Dedifferentiated amniotic fluid mesenchymal stem cell (primary cell): Measurements from ENCODE around the gene DRG2.

ENCODE experiments used
- DNase-seq: peaks from one replicate; pipeline ENCODE4 v3.0.0-alpha.2; 2016; ENCODE audit errors: extremely low spot score

The DRG2 gene

DNA sequence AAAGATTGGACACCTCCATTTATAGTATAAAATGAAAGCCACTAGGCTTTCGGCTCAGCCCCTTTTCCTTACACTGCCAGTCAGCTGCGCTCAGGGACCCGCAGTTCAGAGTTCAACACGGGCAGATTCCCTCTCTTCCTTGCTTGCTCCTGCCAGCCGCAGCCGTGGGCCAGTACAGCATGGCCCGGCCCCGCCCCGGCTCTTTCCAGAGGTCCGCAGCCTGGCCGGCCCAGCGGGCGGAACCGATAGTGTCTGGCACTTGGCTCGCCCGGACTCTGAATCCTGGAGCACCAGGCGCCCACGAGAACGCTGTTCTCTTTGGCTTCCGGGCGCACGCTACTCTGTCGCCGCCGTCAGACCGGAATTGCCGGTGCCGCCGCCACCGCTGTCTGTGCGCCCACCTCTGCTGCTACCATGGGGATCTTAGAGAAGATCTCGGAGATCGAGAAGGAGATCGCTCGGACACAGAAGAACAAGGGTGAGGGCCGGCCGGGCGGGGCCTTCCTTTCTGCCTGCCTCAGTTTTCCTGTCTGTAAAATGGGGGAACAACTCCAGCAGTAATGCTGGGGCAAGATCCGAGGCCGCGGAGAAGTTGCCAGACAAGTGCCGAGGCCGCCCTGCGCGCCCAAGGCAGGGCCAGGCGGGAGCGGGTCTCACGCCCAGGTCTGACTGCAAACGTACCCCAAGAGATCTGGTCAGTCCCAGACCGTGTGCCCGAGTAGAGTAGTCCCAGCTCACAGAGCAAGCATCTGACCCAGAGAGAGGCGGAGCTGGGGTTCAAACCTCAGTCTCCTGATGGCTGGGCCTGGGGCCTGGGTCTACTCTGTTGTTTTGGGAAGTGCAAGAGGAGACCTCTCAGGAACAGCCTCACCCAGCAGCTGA is at the start of gene DRG2:
DRG2 (plus strand) TSS at position 339 of the 882 bp plus-strand sequence; CDS start at position 415, 76 bp downstream.
- DNase-seq = peak; percentile 82

DNA sequence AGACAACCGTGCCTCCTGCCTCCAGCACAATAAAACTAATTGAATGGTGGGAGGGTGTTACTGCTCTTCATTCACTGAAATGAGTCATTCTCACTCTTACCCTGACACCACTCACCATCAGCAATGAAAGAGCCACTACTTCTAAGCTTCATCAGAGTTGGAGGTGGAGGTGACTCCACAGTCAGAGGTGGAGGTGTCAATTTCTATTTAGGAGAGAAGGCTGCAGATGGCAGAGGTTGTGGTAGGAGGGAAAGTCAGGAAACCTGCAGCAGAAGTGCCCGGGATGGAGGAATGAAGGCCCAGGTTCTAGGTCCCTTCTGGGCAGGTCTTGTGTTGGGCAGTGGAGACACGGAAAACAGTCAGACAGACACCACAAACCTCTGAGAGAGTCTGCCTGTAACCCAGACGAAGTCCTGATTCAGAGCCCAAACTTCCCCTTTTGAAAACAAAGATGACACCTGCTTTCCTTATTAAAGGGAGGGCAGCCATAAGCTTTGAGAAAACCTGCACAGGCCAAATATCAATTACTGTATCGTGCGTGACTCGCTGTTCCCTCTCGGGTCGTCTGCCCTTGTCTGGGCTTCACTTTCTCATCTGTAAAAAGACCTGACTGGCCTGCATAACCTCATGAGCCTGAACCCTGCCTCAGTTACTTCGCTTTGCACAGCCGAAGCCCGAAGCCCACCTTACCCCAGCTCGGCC is 49.4 kb upstream of the DRG2 start:
- no peak for DNase-seq

GRCh38 chr17:18038861-18039534 is 48.8 kb upstream of the DRG2 start, which contains the start of the genes ATPAF2 and GID4:
TSS of gene ATPAF2 (minus strand) at chr17:18039168. CDS start at chr17:18039013, 155 bp downstream.
TSS of gene GID4 (plus strand) at chr17:18039408. CDS start at chr17:18039465, 57 bp downstream.
- peak; percentile 97 for DNase-seq

DNA sequence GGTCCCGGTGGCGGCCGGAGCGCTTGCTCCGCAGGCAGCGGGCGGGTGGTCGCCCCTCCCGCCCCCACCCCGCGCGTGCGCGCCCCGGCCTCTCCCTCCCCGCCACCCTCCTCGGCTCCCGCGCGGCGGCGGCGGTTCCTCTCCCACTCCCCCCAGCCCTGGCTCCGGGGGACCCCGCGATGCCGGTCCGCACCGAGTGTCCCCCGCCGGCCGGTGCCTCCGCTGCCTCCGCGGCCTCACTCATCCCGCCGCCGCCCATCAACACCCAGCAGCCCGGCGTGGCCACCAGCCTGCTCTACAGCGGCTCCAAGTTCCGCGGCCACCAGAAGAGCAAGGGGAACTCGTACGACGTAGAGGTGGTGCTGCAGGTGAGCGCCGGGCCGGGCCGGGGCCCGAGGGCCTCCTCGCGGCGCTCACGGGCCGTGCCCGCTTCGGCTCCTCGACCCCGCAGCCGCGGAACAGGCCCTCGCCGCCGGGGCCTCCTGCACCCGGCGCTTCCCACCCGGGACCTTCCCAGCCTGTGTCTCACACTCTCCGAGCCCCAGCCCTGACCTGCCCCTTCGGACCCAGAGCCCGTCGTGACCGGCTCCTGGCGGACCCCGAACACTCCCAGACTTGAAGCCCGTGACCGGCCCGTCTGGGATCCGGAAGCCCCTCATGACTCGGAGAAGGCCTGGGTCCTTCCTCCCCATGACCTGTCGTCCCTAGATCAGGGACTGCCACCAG is 48.0 kb upstream of the DRG2 start:
- DNase-seq = no peak

GRCh38 chr17:18040261-18040858 is 47.4 kb upstream of the DRG2 start:
- no peak for DNase-seq

GRCh38 chr17:18041776-18042175 is 46.0 kb upstream of the DRG2 start:
- peak; percentile 50 for DNase-seq

GRCh38 chr17:18042983-18043382 is 44.8 kb upstream of the DRG2 start:
- no peak for DNase-seq

DNA sequence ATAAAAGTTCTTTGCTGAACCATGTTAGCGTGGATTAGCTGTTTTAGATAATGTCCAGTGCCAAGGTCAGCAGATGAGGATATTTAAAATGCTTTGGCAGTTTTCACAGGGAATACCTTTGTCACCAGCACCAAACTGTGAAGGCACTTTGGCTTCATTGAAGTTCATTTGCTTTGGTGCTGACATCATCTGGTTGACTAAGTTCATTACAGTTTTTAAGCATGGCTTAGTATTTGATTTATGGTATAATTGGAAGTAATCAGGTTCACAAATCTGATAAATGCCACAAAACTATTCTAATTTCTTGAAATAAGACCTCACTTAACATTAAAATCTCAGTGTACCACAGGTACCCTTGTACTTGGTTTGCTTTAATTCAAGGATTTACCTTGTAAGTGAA is 44.3 kb upstream of the DRG2 start:
- no peak for DNase-seq

DNA sequence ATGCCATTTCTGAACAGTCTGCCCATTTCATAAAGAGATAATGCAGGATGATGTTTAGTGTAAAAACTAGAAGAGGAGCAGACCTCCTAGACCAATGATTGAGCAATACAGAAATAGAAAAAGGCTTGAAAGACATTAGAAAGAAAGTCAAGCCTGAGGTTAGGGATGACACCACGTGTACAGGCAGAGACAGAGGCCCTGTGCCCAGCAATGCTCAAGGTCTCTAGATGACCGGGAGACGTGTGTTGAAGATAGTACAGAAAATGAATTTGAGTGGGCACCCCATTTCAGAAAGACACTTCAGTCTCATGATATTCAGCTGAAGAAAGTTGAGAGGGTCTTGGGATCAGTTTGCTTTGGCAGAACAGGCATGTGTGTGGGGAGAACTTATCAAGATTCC is 43.1 kb upstream of the DRG2 start:
- no peak for DNase-seq

- DNase-seq = no peak
These were observed 41.9 kb upstream of the DRG2 start for GRCh38 chr17:18045691-18046350.

GRCh38 chr17:18055597-18055996 is 32.2 kb upstream of the DRG2 start:
- DNase-seq = no peak

DNA sequence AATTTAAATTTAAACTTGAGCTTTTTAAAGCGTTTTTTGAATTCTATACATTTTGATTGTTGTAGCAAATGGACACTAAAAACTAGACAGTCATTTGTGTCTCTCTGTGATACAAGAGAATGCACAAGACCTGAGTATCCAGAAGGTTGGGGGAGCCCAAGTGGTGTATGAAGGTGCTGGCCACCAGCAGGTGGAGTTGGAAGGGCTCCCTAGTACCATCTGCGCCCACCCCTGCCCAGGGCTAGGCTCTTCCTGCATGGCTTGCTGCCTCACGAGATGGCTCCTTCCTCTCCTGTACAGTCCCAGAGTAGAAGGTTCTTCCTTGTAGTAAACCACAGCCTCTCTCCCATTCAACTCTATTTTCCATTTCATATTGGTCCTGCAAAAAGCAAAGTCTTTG is 31.5 kb upstream of the DRG2 start:
- no peak for DNase-seq

DNA sequence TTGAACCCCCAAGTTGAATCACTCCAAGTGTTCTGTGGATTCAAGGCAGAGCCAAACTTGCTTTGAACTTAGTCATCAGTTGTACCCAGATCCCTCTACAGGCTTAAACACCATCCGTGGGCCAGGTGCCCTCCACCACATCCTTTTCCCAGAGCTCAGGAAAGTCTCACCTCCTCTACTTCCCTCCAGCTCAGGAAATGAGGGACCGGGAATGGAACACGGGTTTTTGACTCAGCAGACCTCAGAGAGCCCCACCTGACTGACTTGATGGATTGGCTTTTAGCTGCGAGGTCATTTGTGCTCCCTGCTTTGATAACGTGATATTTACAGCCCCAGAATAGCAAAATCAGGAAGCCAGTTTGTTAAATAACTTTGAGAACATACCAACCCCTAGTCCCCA is 28.5 kb upstream of the DRG2 start:
- DNase-seq = no peak

DNA sequence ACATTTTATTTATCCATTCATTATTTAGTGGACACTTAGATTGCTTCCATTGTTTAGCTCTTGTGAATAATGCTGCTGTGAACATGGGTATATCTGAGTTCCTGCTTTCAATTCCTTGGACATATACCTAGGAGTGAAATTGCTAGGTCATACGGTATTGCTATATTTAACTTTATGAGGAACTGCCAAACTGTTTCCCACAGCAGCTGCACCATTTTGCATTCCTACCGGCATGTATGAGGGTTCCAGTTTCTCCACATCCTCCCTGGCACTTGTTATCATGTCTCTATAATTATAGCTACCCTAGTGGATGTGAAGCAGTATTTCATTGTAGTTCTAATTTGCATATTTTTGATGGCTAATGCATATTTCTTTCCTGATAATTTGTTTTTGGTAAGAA is 23.7 kb upstream of the DRG2 start:
- no peak for DNase-seq

DNA sequence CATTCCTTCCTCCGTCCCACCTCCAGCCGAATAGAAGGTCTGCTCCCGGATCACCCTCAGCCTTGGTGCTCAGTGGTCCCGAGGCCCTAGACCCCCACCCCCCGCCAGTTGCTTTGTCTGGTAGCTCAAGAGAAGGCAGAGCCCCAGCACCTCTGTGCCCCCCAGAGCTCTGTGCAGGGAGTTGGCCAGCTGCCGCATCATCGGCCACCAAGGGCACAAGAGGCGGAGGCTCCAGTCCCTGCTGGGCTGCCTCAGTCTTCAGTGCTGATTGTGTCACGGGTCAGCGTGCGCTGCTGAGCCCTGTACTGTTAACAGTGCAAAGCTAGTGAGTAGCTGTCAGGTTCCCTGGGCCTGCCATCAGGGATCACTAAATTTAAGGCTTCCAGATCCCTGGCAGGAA is 22.2 kb upstream of the DRG2 start:
- DNase-seq = no peak

- no peak for DNase-seq
These were observed 20.9 kb upstream of the DRG2 start for GRCh38 chr17:18066866-18067265.

DNA sequence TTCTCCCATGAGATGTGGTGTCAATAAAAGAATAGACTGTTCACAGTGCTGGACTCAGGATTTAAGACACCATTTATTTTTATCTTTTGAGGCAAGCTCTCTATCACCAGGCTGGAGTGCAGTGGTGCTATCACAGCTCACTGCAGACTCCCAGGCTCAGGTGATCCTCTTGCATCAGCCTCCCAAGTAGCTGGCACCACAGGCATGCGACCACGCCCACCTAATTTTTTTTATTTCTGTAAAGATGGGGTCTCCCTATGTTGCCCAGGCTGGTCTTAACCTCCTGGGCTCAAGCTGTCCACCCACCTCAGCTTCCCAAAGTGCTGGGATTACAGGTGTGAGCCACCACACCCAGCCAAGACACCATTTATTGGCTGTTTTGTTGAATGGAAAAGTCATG is 18.6 kb upstream of the DRG2 start:
- no peak for DNase-seq

- no peak for DNase-seq
These were observed 16.8 kb upstream of the DRG2 start for GRCh38 chr17:18070861-18071340.

- DNase-seq = no peak
These were observed 16.0 kb upstream of the DRG2 start for GRCh38 chr17:18071751-18072150.

- no peak for DNase-seq
These were observed 13.0 kb upstream of the DRG2 start for GRCh38 chr17:18074566-18075272.
